Fibroblast of skin of left biceps (primary cell): ENCODE results near the gene ITPRIP.
A peak's percentile ranks its signal among the peaks of the same experiment; 100 is the strongest.

ENCODE experiments used
- DNase-seq, 2 experiments: peaks; one replicate each; pipeline ENCODE4 v3.0.0-alpha.2; 2013; ENCODE audit warnings: low read depth in 2 of 2

The ITPRIP gene

GRCh38 chr10:104326991-104327610, 11.2 kb downstream of the ITPRIP start:
- DNase-seq = no peak

- DNase-seq = no peak
Measured at GRCh38 chr10:104325436-104326435, 12.5 kb downstream of the ITPRIP start.

- DNase-seq = no peak
Measured at GRCh38 chr10:104324931-104325330, 13.3 kb downstream of the ITPRIP start.

GRCh38 chr10:104324221-104324686, 14.0 kb downstream of the ITPRIP start:
- no peak for DNase-seq

GRCh38 chr10:104323760-104324201, 14.5 kb downstream of the ITPRIP start:
- no peak for DNase-seq

- no peak for DNase-seq
Measured at GRCh38 chr10:104323085-104323484, 15.2 kb downstream of the ITPRIP start.

GRCh38 chr10:104322416-104322782, 15.9 kb downstream of the ITPRIP start:
- DNase-seq = no peak

- no peak for DNase-seq
Measured at GRCh38 chr10:104321725-104322415, 16.4 kb downstream of the ITPRIP start.

GRCh38 chr10:104321226-104321625, 17.0 kb downstream of the ITPRIP start:
- DNase-seq = no peak

GRCh38 chr10:104318810-104319741, 19.2 kb downstream of the ITPRIP start:
- no peak for DNase-seq

- no peak for DNase-seq
Measured at GRCh38 chr10:104318326-104318725, 19.9 kb downstream of the ITPRIP start.

- no peak for DNase-seq
Measured at GRCh38 chr10:104317726-104318299, 20.5 kb downstream of the ITPRIP start.

GRCh38 chr10:104317269-104317710, 21.0 kb downstream of the ITPRIP start:
- peak in 1 of 2 experiments; percentile 40 for DNase-seq

GRCh38 chr10:104316321-104317099, 21.8 kb downstream of the ITPRIP start:
- DNase-seq = no peak

- no peak for DNase-seq
Measured at GRCh38 chr10:104315486-104315921, 22.8 kb downstream of the ITPRIP start.

- DNase-seq = no peak
Measured at GRCh38 chr10:104314591-104315485, 23.4 kb downstream of the ITPRIP start.

- DNase-seq = no peak
Measured at GRCh38 chr10:104311184-104311720, 27.0 kb downstream of the ITPRIP start.
